HG02970 (cell line): ENCODE data around the gene MIB1.
"Not testable (repeated sequence)": the region's sequence is repeated elsewhere in the genome, so short reads cannot be mapped to it uniquely, and the experiment has no call there.

Experiments used
- ATAC-seq: cut with Tn5 transposase; IDR thresholded peaks from one replicate; pipeline ENCODE4 v1.9.1; 2021; ENCODE audit warnings: mild to moderate bottlenecking, moderate library complexity, moderate number of reproducible peaks; ENCODE audit not compliant: unreplicated experiment, low FRiP score

Gene MIB1

DNA sequence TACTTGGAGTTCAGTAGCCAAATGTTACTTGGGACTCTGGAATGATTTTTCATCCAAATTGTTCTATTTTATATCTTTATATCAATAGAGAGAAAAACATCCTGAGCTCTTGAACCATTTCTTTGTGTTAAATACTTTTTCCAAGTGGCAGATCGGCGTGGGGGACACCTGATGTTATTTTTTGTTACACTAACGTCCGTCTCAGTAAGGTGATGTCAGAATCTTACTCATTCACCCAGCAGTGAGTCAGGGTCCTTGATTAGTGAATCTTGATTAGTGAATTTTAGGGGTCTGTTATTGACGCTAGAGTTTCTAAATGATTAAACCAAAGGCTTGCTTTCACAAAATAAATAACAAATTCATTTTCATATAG lies 1.7 kb downstream of the MIB1 start:
- no peak for ATAC-seq

- ATAC-seq, result no peak
Measured at GRCh38 chr18:21743166-21743832, 2.7 kb downstream of the MIB1 start.

DNA sequence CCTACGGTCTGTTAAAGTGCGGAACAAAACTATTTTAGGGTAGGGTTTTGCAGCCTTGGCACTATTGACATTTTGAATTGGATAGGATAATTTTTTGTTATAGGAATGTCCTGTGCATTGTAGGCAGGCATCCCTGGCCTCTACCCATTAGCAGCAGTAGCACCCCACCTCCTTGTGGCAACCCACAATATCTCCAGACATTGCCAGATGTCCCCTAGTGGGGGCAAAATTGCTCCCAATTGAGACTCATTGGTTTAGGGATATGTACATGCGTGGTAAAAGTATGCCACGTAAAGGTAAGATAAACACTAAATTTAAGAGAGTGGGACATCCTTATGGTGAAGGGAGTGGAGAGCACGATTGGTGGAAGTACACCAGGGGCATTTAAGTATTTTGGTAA lies 4.6 kb downstream of the MIB1 start:
- ATAC-seq, result no peak

GRCh38 chr18:21747268-21747667 lies 6.7 kb downstream of the MIB1 start:
- no peak for ATAC-seq

DNA sequence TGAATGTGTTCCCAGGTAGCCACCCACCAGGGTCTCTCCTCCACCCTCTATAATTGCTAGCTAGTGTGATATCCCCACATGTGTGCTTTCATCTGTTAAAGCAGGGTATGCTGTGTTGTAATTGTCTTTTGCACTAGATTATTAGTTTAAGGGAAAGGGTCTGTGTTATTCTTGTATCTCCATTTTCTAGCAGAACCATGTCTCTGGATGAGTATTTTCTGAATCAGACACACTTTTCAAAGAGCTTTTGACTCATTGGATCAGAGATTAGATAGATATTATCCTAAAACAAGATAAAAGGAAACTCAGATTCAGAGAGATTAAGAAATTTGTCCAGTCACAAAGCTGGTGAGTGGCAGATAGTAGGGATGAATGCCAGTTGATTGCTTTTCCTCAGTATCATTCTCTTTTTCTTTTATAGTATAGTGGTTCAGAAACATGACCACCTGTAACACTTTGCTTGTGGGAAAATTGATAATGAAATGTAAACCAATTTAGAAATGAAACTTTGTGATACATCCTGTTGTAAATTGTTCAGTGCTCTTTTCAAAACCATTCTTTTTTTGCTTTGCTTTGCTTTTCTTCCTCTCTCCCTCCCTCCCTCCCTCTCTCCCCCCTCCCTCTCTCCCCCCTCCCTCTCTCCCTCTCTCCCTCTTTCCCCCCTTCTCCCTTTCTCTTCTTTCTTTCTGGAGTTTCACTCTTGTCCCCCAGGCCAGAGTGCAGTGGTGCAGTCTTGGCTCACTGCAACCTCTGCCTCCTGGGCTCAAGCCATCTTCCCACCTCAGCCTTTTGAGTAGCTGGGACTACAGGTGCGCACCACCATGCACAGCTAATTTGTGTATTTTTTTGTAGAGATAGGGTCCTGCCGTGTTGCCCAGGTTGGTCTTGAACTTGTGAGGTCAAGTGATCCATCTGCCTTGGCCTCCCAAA lies 7.4 kb downstream of the MIB1 start:
- no peak for ATAC-seq

DNA sequence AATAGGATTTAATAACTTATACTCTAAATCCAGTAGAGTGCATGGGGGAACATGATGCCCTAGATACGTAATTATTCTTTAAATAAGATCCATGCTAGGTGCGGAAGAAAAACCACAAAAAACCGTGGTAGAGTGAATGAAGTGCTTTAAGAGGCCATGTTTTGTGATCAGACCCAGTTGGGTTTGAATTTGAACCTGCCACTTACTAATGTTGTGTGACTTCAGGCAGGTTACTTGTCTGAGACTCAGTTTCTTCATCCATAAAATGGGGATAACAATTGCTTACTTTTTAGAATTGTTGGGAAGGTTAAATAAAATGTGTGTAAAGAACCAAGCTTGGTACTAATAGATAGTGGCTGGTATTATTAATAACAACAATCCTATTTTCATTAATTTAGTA lies 17.2 kb downstream of the MIB1 start:
- no peak for ATAC-seq

DNA sequence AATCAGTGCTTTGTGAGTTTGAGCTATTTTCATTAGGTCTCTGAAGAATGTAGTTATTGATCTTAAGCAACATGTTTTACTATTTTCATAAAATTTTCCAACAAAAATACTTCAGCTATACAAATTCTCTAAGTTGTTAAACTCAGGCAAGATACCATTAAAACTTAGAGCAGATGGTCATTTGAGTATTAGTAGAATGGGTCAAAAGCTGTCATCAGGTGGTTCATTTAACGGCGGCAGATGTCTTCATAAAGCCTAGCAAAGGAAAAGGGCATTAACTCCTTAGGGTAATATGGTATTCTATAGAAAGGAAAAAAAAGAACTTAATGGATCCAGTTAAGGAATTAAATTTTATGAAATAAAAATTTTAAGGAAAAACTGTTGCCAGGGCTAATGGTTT lies 19.2 kb downstream of the MIB1 start:
- ATAC-seq, result no peak

DNA sequence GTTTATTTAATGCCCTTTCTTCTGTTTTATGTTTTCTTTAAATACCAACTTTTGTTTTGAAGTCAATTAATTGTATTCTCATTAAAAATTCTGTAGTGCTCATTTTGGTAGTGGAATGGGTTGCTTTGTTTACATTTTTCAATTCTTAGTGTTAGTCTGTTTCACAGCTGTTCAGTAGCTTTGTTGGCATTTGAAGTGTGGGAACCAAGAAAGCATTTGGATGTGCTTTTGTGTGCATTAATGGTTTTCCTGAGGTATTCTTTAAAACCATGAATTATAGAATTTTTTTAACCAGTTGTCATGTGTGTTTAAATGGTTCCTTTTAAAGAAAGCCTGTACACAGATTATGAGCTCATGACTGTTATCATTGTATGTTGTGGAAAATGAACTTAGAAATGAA lies 19.7 kb downstream of the MIB1 start:
- ATAC-seq, result no peak

DNA sequence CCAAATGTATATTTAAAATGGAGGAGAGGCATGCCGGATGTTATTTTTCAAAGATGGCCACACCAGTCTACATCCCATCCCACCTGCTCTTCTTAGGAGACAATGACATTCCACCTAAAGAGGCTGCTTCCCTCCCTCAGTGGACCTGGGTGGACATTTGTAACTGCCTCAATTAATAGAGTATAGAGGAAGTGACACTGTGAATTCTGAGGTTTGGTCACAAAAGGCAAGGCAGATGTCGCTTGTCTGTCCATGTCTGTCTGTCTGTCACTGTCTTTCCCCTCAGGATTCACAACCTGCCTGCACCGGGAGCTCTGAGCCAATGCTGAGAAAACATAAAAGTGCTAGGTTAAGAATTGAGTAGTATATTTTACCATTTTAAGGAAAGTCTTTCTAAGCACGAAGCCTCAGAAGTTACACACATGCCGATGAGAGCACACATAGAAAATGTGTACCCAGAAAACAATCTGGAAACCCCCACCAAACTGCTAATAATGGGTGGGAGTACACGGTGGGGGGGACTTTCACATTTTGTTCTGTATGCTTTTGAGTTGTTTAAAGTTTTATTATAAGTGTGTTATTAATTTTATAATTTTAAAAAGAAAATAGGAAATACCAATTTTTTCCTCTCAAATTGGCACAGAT lies 21.0 kb downstream of the MIB1 start:
- no peak for ATAC-seq

- no peak for ATAC-seq
Measured at GRCh38 chr18:21762181-21762772, 21.7 kb downstream of the MIB1 start.

DNA sequence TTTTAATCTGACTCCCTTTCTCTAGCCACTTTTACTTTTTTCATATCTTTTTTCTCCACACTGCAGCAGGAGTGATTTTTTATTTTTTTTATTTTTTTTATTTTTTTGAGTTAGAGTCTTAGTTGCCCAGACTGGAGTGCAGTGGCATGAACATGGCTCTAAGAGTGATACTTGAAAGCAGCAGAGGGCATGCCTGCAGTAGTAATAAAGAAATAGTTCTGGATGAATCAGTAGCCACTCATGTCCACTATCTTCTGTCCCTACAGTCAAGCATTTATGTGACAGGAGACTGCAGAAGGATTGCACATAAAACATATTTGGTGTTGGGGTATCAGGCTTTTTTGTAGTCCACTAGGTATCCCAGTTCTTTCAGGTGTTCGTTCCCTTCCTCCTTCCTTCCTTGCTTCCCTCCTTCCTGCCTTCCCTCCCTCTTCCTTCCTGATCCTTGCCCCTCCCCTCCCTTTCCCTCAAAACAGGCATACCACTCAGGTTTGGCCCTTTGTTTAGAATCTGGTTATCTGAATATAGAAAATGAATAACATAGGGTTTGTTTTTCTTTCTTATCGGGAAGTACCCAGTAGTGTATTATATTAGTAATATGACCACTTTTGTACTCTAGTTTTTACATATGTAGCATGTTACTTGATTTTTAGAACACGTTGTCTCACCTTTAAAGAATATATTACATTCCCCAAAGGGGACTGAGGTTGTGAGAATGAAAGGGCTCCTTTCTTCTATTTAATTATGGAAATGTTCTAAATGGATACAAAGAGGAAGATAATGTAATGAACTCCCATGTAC lies 23.5 kb downstream of the MIB1 start:
- no peak for ATAC-seq

DNA sequence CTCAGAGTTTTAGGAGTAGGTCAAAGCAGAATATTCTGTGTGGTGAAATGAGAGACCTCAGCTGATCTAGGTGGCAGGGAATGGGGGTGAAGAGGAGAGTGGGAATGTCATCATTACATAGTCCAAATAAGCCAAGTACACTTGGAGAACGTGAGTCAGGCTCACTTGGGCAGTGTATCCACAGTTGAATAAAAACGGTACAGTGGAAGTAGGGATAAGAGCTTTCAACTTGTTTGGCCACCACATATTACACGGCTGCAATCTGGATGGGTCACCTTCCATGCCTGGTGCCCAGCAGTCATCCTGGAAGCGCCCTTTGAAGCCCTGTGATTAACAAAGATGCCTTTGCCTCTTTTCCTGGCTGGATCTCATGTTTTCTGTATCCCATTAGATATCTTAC lies 28.6 kb downstream of the MIB1 start:
- no peak for ATAC-seq

- ATAC-seq, result no peak
Measured at GRCh38 chr18:21774722-21775121, 34.1 kb downstream of the MIB1 start.

GRCh38 chr18:21777814-21778213 lies 37.2 kb downstream of the MIB1 start:
- no peak for ATAC-seq

DNA sequence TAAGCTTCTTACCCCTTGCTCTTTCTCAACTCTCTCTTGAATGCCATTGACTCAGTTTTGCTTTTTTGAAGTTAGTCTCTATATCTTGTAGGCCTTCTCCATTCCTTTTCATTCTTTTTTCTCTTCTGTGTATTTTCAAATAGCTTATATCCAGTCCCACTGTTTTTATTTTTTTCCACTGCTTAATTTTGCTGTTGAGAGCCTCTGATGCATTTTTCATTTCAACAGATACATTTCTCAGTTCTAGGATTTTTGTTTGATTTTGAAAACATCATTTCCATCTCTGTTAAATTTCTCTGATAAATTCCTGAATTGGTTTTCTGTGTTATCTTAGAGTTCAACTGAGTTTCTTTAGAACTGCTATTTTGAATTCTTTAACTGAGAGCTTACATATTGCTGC lies 45.9 kb downstream of the MIB1 start:
- ATAC-seq, result no peak

DNA sequence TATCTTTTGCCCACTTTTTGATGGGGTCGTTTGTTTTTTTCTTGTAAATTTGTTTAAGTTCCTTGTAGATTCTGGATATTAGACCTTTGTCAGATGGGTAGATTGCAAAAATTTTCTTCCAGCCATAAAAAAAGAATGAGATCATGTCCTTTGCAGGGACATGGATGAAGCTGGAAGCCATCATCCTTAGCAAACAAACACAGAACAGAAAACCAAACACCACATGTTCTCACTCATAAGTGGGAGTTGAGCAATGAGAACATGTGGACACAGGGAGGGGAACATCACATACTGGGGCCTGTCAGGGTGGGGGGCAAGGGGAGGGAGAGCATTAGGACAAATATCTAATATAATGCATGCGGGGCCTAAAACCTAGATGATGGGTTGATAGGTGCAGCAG lies 55.5 kb downstream of the MIB1 start:
- not testable (repeated sequence) for ATAC-seq

- no peak for ATAC-seq
Measured at GRCh38 chr18:21798126-21798525, 57.5 kb downstream of the MIB1 start.

- no peak for ATAC-seq
Measured at GRCh38 chr18:21799721-21800120, 59.1 kb downstream of the MIB1 start.

DNA sequence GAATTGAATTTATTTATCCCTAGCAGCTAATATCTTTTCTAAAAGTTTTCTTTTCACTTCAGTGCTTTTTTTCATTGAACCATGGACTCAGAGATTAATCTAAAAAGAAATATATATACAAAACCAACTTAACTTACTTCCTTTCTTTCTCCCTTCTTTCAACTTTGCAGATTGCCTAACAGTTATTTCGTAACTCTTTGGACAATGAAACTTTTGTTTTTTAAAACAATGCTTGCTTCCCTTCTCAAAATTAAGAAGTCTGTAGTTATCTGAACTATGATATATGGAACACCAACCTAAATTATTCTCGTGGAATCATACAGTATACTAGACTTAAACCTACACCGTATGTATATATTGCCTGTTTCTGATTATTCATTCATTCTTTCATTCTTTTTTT lies 62.9 kb downstream of the MIB1 start:
- no peak for ATAC-seq

- no peak for ATAC-seq
Measured at GRCh38 chr18:21805771-21806366, 65.3 kb downstream of the MIB1 start.
